22Rv1 (cell line): ENCODE measurements around the gene ITCH.
"Not testable (repeated sequence)": the region's sequence is repeated elsewhere in the genome, so short reads cannot be mapped to it uniquely, and the experiment has no call there.

ENCODE experiments used
- CTCF ChIP-seq: fragments of 450-650 bp; IDR thresholded peaks from 2 replicates; pipeline ENCODE4 v1.5.1; 2017; ENCODE audit warnings: mild to moderate bottlenecking
- ZFX ChIP-seq: fragments of 450-650 bp; IDR thresholded peaks from 2 replicates; pipeline ENCODE4 v1.6.1; 2017; ENCODE audit warnings: antibody characterized with exemption, borderline replicate concordance

- not testable (repeated sequence) for TF ChIP-seq CTCF, ZFX
These were observed 51.5 kb downstream of the ITCH start for GRCh38 chr20:34414525-34414924.
